Sigmoid colon (tissue), 7 donors: ENCODE results near the gene FMO5. TPM values are rescaled to one million over a fixed set of nuclear protein-coding genes. Genes with fewer than 3 reads are reported as not detected.

Experiments
- DNase-seq: peaks from one replicate; pipeline ENCODE4 v3.0.0-alpha.2; 2019
- H3K27ac ChIP-seq, 4 donors: fragments of 200-600 bp; sonication (generic); one replicate each; pipeline ENCODE4 v1.5.1; 2016 to 2019; ENCODE audit warnings: mild to moderate bottlenecking in 1 of 4
- H3K27me3 ChIP-seq, 3 donors: fragments of 200-600 bp; sonication (generic); one replicate each; pipeline ENCODE4 v1.5.1; 2019; ENCODE audit warnings: mild to moderate bottlenecking in 1 of 3
- H3K36me3 ChIP-seq, 4 donors: fragments of 200-600 bp; sonication (generic); one replicate each; pipeline ENCODE4 v1.5.1; 2016 to 2019
- H3K4me1 ChIP-seq, 4 donors: fragments of 200-600 bp; sonication (generic); one replicate each; pipeline ENCODE4 v1.5.1; 2017 to 2019
- H3K4me3 ChIP-seq, 4 donors: fragments of 200-600 bp; sonication (generic); one replicate each; pipeline ENCODE4 v1.5.1; 2017 to 2019; ENCODE audit warnings: mild to moderate bottlenecking in 2 of 4, moderate library complexity in 1 of 4
- H3K9me3 ChIP-seq, 4 donors: fragments of 200-600 bp in 3 of 4; sonication (generic) in 3 of 4; one replicate each; pipeline versions ENCODE4 v1.5.1 to v1.6.1; 2013 to 2019
- CTCF ChIP-seq, 4 experiments: fragments of 450-650 bp in 3 of 4; fragments of 200-600 bp in 1 of 4; IDR thresholded peaks; one replicate each; pipeline ENCODE4 v1.5.1; 2016 to 2019; ENCODE audit warnings: antibody characterized with exemption in 4 of 4, mild to moderate bottlenecking in 3 of 4, moderate library complexity in 2 of 4
- EP300 ChIP-seq, 4 donors: sonication (generic); formaldehyde crosslinking; IDR thresholded peaks; one replicate each; pipeline ENCODE4 v1.6.1; 2017; ENCODE audit warnings: antibody characterized with exemption in 4 of 4
- POLR2A ChIP-seq, 2 donors: fragments of 450-650 bp; IDR thresholded peaks; one replicate each; pipeline ENCODE4 v1.6.1; 2016; ENCODE audit warnings: antibody characterized with exemption in 2 of 2, mild to moderate bottlenecking in 2 of 2, moderate library complexity in 2 of 2
- POLR2AphosphoS5 ChIP-seq, 4 donors: sonication (generic); formaldehyde crosslinking; IDR thresholded peaks; one replicate each; pipeline ENCODE4 v1.6.1; 2017; ENCODE audit warnings: antibody characterized with exemption in 4 of 4
- WGBS, 2 donors: extraction: QIAGEN DNeasy Blood & Tissue Kit; methylation state at CpG; one replicate each; pipeline ENCODE4 v1.1.7; 2013; 5-methylcytosine and 5-hydroxymethylcytosine counted together
- intact Hi-C: fragments of 100-400 bp; cut with DNase I; formaldehyde crosslinking; loops from one replicate; pipeline ENCODE4 v1.15.1; 2023
- polyA plus RNA-seq, 3 donors: library from polyadenylated mRNA; stranded (reverse); fragments of 200-250 nt; gene quantifications; one replicate each; pipeline ENCODE4 v1.2.3, GENCODE V29; 2013
- total RNA-seq, 4 donors: library from RNA; depleted of rRNA; stranded (reverse); fragments of >200 nt; gene quantifications; one replicate each; pipeline ENCODE4 v1.1.0, GENCODE V29; 2016
- donor health status: healthy with polysubstance abuse.
- donor health status: Bipolar disorder and iron deficiency.
- donor health status: healthy.

Gene FMO5
- total and polyA plus RNA-seq, 7 donors = 1.9 to 48.8 (median 7.1) TPM

DNA sequence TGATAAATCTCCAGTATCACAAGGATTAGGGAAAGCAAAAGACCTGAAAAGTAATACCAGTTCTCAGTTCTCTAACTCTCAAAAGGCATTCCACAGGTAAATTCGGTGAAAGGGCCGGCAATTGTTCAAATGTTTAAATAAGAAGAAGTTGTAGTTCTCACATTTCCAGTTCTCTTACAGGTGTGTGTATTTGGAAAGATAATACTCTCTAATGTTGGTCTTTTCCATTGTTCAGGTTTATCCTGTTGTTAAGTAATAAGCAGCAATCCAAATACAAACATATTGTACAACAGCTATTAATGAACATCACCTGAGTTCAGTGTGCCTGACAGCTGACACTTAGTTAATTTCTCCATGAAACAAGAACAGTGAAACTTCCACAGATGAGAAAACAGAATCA is 39.7 kb downstream of the FMO5 start:
- H3K4me3 ChIP-seq = no peak overlapping the region
- H3K9me3 ChIP-seq = no peaks in the 10 kb centered on the region
- intact Hi-C loops = no loop called here
- WGBS, 2 donors = 94% methylated on average over 2 of the region's 2 CpGs
- DNase-seq = no peak
- no peak overlapping the region for H3K27ac ChIP-seq
- no peaks in the 10 kb centered on the region for H3K4me1 ChIP-seq
- no peaks in the 10 kb centered on the region for H3K36me3 ChIP-seq
- TF ChIP-seq EP300 (IDR thresholded peaks at IDR 0.05) (no peak), POLR2AphosphoS5 (IDR thresholded peaks at IDR 0.05) (no peak), POLR2A (IDR thresholded peaks at IDR 0.05) (no peak), CTCF (IDR thresholded peaks at IDR 0.05) (no peak)
- H3K27me3 ChIP-seq = no peaks in the 10 kb centered on the region

- no peak overlapping the region for H3K27ac ChIP-seq
- H3K4me1 ChIP-seq = peaks cover 0 to 20% (median 3%) of the 10 kb centered on the region in 4 donors
- H3K9me3 ChIP-seq = no peaks in the 10 kb centered on the region
- WGBS, 2 donors = 46 to 50% methylated on average over 36 of the region's 36 CpGs
- no peaks in the 10 kb centered on the region for H3K27me3 ChIP-seq
- peaks cover 0 to 4% (median 0%) of the 10 kb centered on the region in 4 donors for H3K36me3 ChIP-seq
- DNase-seq = no peak
- peak overlapping the region in 3 of 4 donors; percentile 9 to 21 (median 19) for H3K4me3 ChIP-seq
- intact Hi-C loops = no loop called here
- no peak for TF ChIP-seq CTCF (IDR thresholded peaks at IDR 0.05)
- TF ChIP-seq POLR2AphosphoS5 (IDR thresholded peaks at IDR 0.05) = no peak
- no peak for TF ChIP-seq EP300 (IDR thresholded peaks at IDR 0.05)
Measured at GRCh38 chr1:147177611-147178380, 47.3 kb downstream of the FMO5 start.

DNA sequence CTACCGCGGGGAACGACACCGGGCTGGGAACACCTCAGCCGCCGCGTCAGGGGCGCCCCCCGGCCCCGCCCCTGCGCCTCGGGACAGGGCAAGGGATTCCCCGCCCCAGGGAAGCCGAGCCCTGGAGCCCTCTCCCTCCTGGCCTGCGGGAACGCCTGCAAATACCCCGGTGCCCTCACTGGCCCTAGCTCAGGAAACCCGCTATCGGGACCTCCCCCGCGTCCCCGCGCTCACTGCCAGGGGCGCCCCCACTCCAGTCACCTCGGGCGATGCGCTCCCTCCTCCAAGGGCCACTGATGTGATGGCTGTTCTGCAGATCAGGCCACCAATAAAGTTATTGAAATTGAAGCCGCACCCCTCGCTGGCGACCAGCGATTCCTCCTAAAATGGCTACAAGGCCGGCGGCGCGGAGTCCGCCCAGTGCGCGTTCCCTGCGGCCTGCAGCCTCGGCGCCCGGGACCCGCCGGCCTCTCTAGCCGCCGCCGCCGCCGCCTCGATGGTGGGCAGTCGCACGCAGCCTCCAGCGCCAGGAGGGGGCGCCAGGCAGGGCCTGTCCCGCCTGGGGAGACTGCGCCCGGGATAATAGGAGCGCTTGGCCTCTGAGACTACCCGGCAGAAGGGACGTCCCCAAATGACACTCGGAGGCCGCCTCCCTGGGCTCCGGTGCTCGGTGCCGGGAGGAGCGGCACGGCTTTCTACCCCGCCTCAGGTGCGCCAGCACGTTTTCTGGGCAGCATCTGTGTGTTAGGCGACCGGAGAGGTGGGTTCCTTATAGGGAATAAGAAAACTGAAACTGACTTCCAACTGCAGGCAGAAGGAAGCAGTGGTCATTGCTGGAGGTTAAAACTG is 52.7 kb downstream of the FMO5 start, which contains the start of gene PRKAB2:
Gene PRKAB2 (minus strand): TSS at position 303 of the 849 bp plus-strand sequence. CDS start 326 bp downstream, outside the sequence.
- Histone ChIP-seq H3K27me3 (no peaks in the 10 kb centered on the region), H3K27ac (peak within 1 kb of the TSS; percentile 91 to 96 (median 95)), H3K36me3 (peaks cover 0 to 4% (median 0%) of the 10 kb centered on the region in 4 donors), H3K9me3 (no peaks in the 10 kb centered on the region), H3K4me3 (peak within 1 kb of the TSS; percentile 71 to 97 (median 76)), H3K4me1 (peaks cover 0 to 51% (median 36%) of the 10 kb centered on the region in 4 donors)
- TF ChIP-seq POLR2A (IDR thresholded peaks at IDR 0.05) = peak; percentile 80
- peak; percentile 75 to 89 (median 81) for TF ChIP-seq CTCF (IDR thresholded peaks at IDR 0.05)
- peak in 1 of 4 donors; percentile 42 for TF ChIP-seq EP300 (IDR thresholded peaks at IDR 0.05)
- TF ChIP-seq POLR2AphosphoS5 (IDR thresholded peaks at IDR 0.05) = peak; percentile 88 to 95 (median 92)
- peak; percentile 98 for DNase-seq
- 0 to 1% methylated on average over 72 of the region's 72 CpGs for WGBS, 2 donors
- intact Hi-C loops = loop anchor here (1.0 kb wide), 2 partner anchors 53 to 70 kb away; partner anchors contain the start of genes CHD1L and FMO5

DNA sequence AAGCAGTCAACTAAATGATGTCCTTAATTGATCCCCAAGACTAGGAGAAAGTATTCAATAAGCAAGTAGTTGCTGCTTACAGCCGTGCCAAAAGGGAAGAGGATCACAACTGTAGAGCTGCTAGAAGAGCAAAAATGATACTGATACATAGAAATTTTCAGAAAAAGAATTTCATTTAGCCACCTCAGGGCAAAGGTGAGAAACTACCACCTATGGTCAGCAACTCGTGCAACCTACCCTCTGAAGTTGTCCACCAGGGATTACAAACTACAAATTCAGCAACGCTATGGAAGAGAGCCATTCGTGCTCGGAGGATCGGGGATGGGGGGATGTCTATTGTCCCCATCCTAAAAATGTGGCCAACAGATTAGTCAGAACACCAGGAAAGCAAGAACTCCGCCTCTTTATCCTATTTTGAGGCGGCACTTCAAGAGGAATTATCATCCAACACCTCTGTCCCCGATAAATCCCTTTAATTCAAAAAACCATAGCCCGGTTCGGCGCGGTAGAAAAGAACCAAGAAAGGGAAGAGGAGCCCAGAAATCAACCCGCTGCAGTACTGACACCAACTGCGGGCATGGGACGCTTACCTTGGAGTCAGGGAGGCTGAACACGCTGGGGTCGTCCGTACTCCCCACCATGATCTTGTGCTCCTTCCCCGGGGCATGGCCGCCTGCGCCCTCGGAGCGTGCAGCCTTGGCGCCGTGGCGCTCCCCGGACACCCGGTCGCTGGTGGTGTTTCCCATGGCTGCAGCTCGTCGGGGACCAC is 53.6 kb downstream of the FMO5 start:
- intact Hi-C loops = loop anchor here (1.0 kb wide), 2 partner anchors 54 to 71 kb away; partner anchors contain the start of genes CHD1L and FMO5
- H3K4me3 ChIP-seq = peak overlapping the region; percentile 71 to 97 (median 76)
- no peak for DNase-seq
- H3K9me3 ChIP-seq = no peaks in the 10 kb centered on the region
- H3K36me3 ChIP-seq = peaks cover 0 to 9% (median under 1%) of the 10 kb centered on the region in 4 donors
- no peaks in the 10 kb centered on the region for H3K27me3 ChIP-seq
- H3K4me1 ChIP-seq = peaks cover 0 to 51% (median 42%) of the 10 kb centered on the region in 4 donors
- TF ChIP-seq CTCF (IDR thresholded peaks at IDR 0.05) = no peak
- TF ChIP-seq POLR2AphosphoS5 (IDR thresholded peaks at IDR 0.05) = no peak
- TF ChIP-seq EP300 (IDR thresholded peaks at IDR 0.05) = no peak
- TF ChIP-seq POLR2A (IDR thresholded peaks at IDR 0.05) = no peak
- peak overlapping the region; percentile 91 to 96 (median 95) for H3K27ac ChIP-seq
- 0 to 1% methylated on average over 32 of the region's 32 CpGs for WGBS, 2 donors
